CD4-positive, alpha-beta T cell treated with Interleukin-1 beta for 1 hour (primary cell): ENCODE measurements around the gene DDT.
A peak's percentile ranks its signal among the peaks of the same experiment; 100 is the strongest.
"Not testable (repeated sequence)": the region's sequence is repeated elsewhere in the genome, so short reads cannot be mapped to it uniquely, and the experiment has no call there.

Experiments used
- DNase-seq, 2 donors: peaks; one replicate each; pipeline ENCODE4 v3.0.0-alpha.2; 2020 to 2022

Gene DDT

DNA sequence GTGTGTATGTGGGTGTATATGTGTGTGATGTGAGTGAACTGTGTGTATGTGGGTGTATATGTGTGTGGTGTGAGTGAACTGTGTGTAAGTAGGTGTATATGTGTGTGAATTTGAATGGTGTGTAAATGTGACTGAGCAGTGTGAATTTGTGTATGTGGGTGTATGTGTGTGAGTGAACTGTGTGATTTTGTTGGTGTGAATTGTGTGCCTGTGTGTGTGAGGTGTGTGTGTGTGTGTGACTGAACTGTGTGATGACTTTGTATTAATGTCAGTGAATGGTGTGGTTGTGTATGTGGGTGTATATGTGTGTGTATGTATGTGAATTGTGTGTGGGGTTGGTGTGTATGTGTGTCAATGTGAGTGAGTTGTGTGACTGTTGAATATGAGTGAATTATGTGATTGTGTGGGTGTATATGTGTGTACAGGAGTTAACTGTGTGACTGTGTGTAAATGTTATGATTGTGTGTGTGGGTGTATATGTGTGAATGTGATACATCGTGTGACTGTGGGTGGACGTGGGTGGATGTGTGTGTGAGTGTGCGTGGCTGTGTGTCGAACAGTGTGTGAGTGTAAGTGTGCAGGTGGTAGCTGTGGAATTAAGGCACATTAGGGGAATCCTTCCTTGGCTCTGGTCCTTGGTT lies 12.4 kb upstream of the DDT start:
- not testable (repeated sequence) for DNase-seq

DNA sequence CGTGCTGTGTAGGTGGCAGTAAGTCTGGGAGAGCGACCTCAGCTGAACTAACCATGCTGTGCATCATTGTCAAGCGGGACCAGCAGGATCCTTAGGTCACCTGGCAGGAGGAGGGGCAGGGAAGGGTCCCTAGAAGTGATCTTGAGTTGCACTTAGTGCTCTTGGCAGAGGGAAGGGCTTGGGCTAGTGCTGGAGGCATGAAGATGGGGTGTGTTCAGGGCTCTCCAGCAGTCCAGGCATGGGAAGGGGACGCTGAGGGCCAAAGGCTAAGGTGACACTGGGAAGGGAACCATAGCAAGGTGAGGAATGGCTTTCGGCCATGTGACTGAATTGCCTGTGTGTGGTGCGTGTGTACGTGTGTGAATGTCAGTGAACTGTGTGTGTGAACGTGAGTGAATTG lies 11.8 kb upstream of the DDT start:
- not testable (repeated sequence) for DNase-seq

DNA sequence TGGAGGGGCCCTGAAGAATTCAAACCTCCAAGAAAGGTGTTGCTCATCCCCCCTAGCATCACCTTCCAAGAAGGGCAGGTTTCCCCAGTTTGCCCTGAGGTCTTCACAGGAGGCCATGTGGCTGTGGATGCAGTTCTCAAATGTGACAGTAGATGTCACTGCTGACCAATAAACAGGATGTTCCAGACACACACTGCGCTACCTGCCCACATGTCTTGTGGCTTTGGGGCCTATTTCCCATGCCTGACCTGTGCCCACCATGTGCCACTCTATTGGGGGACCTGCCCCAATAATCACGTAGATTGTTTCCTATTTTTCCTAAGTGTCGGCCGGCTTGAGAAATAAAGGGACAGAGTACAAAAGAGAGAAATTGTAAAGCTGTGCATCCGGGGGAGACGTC lies 10.2 kb upstream of the DDT start:
- peak in 1 of 2 donors; percentile 36 for DNase-seq

DNA sequence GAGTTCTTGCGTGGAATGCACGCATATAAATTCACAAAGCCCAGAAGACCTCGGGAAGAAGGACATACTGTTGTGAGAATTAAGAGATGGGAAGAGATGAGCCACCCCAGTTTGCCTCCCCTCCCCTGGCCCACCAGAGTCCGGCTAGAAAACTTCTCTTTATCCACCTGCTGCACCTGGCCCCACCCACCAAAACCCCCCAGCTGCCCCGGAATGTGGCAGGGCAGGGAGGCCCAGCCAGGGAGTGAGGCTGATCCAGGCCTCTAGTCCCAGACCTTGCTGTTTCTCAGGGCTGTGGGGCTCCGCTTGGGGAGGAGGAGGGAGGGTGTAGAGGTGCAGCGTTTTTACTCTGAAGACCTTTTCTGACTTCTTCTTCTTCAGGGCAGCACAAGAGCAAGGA lies 6.3 kb upstream of the DDT start:
- DNase-seq: not testable (repeated sequence)

DNA sequence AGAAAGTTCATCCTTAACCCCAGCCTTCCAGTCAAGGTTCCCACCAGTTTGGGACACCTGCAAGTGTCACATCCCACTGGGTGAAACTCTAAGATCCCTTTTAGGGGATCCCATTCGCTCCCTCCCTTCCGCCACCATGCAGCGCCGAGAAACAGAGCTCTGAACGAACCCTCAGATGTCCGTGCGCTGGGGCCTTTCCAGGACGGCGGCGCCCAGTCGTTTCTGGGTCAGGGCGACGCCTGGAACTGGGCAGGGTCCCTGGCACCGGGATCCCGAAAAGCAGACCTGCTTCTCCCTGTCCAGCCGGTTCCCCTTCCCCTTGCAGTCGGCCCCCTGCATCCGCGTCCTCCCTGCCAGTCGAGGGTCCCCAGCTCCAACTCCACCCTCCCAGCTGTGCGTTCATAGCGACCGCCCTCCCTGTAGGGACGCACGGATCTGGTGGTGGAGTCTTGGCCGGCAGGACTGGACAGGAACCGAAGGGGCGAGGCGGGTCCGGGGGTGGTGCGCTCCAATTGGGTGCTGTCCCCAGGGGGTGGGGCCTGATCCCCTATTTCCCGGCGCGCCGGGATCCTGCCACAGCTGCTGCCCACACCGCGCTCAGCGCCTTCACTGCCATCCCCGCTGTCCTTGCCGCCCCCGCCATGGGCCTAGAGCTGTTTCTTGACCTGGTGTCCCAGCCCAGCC lies 5.5 kb upstream of the DDT start, which contains the start of gene GSTT2:
GSTT2 (plus strand) TSS at position 578 of the 684 bp plus-strand sequence.
- not testable (repeated sequence) for DNase-seq

DNA sequence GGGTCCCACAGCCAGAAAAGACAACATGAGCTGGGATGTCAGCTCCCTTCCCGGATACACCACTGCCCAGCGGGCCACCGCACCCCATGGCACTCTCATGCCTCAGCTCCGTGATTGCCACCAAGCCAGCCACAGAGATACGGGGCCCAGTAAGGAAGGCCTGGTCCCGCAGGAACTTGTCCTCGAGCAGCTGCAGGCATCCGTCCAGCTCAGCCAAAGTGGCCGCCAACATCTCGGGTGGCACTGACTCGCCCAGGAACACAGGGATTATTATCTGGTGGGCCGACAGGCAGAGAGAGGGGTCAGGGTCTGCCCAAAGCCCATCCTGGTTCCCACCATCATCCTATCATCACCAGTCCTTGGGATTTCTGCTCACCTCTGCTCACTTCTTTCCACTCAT lies 3.1 kb upstream of the DDT start:
- not testable (repeated sequence) for DNase-seq

DNA sequence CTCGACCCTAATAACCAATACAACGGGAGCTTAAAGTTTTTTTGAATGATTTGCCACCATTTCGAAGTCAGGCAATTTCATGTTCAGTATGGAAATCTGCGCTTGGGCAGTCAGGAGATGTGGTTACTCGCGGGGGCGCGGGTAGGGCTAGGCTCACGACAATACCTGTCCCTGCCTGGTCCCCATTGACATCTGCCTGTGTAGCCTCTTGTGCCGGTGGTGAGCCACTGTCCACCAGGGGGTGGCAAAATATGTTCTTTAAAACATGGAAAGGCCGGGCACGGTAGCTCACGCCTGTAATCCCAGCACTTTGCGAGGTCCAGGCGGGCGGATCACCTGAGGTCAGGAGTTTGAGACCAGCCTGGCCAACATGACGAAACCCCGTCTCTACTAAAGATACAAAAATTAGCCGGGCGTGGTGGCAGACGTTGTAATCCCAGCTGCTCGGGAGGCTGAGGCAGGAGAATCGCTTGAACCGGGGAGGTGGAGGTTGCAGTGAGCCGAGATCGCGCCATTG lies 653 bp upstream of the DDT start:
- DNase-seq: not testable (repeated sequence)

DNA sequence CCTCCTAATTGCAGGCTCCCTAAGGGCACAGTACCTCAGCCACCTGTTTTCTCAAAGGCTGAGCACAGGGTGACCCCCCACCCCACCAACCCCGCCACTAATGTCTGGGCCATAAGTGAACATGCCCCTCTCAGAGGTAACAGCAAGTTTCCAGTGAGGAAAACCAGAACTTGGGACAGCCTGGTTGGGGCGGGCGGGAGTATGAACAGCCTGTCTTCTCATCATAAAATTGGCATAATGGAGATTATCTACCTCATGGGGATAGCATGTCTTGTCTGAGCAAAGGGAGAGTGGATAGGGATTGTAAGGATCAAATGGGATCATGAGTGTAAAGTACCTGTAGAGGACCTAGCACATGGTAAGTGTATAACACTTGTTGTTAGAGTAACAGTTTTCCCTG lies 2.3 kb downstream of the DDT start:
- DNase-seq: not testable (repeated sequence)

DNA sequence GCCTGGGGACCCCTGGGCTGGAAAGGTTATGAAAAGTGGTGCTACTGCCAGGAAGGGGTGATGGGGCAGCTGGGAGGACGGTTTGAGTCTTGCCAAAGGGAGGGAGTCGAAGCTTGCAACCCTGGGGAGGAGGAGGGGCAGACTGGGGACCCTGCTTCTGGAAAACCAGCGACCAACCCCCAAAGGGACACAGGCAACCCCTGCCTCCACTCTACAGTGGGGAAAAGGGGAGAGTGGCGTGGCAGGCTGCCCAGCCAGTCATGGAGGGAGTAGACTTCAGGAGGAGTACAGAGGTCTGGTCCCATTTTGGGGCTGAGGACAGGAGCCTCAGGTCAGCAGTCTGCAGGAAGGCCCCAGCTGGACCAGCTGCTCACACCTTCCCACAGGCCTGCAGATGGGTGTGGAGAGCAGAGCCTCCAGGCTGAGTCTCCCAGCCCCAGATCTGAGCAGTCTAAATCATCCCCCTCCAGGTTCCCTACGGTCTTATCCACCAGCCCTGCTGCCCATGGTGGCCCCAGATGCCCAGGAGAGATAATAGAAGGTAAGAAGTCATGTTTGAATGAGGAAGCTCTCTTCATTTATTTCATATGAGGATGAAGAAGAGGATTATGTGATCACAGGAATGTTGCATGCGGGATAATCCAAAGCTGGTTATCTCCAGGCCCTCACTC lies 3.3 kb downstream of the DDT start:
- DNase-seq: no peak

DNA sequence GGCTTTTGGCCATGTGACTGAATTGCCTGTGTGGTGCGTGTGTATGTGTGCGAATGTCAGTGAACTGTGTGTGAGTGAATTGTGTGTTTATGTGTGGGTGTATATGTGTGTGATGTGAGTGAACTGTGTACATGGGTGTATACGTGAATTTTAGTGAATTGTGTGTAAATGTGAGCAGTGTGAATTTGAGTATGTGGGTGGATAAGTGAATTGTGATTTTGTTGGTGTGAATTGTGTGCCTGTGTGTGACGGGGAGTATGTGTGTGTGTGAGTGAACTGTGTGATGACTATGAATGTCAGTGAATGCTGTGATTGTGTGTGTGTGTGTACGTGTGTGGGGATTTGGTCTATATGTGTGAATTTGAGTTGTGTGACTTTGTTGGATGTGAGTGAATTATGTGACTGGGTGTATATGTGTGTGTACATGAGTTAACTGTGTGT lies 4.0 kb downstream of the DDT start:
- no peak for DNase-seq

DNA sequence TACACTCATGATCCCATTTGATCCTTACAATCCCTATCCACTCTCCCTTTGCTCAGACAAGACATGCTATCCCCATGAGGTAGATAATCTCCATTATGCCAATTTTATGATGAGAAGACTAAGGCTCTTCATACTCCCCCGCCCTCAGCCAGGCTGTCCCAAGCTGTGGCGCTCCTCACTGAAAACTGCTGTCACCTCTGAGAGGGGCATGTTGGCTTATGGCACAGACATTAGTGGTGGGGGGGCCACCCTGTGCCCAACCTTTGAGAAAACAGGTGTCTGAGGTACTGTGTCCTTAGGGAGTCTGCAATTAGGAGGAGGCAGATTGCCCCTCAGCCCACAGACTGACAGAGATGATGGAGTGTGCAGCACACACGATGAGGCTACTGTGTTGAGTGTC lies 5.2 kb downstream of the DDT start:
- DNase-seq: no peak

DNA sequence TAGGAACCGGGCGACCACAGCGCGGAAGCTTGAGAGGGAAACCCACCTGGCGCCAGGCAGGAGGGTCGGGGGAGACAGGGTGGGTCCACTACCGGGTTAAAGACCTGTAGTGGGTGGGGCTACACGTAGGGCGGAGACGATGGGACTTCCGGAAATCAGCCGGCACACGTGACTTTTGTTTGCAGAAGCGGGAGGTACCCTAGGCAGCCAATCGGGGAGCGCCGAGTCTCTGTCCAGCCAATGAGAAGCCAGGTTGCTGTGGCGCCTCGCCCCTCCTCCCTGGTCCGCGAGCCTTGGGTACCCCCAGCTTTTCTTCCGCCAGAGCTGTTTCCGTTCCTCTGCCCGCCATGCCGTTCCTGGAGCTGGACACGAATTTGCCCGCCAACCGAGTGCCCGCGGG lies 7.7 kb downstream of the DDT start, which contains the start of gene DDTL:
DDTL (plus strand) TSS at position 321 of the 400 bp plus-strand sequence; CDS start at position 348, 27 bp downstream.
- DNase-seq: not testable (repeated sequence)

DNA sequence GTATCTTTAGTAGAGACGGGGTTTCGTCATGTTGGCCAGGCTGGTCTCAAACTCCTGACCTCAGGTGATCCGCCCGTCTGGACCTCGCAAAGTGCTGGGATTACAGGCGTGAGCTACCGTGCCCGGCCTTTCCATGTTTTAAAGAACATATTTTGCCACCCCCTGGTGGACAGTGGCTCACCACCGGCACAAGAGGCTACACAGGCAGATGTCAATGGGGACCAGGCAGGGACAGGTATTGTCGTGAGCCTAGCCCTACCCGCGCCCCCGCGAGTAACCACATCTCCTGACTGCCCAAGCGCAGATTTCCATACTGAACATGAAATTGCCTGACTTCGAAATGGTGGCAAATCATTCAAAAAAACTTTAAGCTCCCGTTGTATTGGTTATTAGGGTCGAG lies 8.1 kb downstream of the DDT start:
- DNase-seq: not testable (repeated sequence)

DNA sequence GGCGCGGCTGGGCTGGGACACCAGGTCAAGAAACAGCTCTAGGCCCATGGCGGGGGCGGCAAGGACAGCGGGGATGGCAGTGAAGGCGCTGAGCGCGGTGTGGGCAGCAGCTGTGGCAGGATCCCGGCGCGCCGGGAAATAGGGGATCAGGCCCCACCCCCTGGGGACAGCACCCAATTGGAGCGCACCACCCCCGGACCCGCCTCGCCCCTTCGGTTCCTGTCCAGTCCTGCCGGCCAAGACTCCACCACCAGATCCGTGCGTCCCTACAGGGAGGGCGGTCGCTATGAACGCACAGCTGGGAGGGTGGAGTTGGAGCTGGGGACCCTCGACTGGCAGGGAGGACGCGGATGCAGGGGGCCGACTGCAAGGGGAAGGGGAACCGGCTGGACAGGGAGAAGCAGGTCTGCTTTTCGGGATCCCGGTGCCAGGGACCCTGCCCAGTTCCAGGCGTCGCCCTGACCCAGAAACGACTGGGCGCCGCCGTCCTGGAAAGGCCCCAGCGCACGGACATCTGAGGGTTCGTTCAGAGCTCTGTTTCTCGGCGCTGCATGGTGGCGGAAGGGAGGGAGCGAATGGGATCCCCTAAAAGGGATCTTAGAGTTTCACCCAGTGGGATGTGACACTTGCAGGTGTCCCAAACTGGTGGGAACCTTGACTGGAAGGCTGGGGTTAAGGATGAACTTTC lies 13.0 kb downstream of the DDT start, which contains the start of gene GSTT2B:
GSTT2B (minus strand) TSS at position 112 of the 688 bp plus-strand sequence; CDS start at position 48, 64 bp downstream.
- not testable (repeated sequence) for DNase-seq

DNA sequence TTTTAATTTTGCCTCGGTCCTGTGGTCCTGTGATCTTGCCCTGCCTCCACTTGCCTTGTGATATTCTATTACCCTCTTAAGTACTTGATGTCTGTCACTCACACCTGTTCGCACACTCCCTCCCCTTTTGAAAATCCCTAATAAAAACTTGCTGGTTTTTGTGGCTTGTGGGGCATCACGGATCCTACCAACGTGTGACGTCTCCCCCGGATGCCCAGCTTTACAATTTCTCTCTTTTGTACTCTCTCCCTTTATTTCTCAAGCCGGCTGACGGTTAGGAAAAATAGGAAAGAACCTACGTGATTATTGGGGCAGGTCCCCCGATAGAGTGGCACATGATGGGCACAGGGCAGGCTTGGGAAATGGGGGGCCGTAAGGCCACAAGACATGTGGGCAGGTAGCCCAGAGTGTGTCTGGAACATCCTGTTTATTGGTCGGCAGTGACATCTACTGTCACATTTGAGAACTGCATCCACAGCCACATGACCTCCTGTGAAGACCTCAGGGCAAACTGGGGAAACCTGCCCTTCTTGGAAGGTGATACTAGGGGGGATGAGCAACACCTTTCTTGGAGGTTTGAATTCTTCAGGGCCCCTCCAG lies 17.8 kb downstream of the DDT start:
- DNase-seq: peak; percentile 76 to 85

DNA sequence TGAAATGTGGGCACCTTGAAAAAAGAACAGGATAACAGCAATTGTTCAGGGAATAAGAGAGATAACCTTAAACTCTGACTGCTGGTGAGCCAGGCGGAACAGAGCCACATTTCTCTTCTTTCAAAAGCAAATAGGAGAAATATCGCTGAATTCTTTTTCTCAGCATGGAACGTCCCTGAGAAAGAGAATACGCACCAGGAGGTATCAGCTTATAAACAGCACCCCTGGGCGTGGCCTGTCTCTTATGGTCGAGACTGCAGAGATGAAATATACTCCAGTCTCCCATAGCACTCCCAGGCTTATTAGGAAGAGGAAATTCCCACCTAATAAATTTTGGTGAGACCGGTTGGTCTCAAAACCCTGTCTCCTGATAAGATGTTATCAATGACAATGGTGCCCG lies 18.4 kb downstream of the DDT start:
- not testable (repeated sequence) for DNase-seq

DNA sequence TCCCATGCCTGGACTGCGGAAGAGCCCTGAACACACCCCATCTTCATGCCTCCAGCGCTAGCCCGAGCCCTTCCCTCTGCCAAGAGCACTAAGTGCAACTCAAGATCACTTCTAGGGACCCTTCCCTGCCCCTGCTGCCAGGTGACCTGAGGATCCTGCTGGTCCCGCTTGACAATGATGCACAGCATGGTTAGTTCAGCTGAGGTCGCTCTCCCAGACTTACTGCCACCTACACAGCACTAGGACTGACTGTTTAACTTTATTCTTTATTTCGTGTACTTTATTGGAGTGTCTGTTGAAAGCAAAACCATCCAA lies 19.3 kb downstream of the DDT start:
- DNase-seq: not testable (repeated sequence)

DNA sequence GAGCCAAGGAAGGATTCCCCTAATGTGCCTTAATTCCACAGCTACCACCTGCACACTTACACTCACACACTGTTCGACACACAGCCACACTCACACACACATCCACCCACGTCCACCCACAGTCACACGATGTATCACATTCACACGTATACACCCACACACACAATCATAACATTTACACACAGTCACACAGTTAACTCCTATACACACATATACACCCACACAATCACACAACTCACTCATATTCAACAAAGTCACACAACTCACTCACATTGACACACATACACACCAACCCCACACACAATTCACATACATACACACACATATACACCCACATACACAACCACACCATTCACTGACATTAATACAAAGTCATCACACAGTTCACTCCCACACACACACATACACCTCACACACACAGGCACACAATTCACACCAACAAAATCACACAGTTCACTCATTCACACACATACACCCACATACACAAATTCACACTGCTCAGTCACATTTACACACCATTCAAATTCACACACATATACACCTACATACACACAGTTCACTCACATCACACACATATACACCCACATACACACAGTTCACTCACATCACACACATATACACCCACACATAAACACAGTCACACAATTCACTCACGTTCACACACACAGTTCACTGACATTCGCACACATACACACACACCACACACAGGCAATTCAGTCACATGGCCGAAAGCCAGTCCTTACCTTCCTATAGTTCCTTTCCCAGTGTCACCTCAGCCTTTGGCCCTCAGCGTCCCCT lies 19.8 kb downstream of the DDT start:
- not testable (repeated sequence) for DNase-seq

DNA sequence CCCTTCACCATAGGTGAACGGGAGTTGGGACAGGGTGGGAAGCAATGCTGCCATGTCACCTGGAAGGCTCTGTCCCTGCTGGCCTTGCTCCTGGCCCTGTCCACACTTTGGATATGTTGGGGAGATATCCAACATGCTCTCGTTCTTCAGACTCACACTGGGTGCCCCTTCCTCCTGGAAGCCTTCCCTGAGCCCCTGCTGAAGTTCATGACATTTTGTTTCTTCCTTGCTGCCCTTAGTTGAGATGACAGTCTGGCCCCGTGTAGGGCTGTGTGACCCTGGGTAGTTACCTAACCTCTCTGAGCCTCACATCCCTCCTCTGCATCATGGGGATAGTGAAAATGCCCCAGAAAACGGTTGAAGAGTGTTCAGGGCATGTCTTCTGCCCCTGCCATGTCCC lies 20.8 kb downstream of the DDT start:
- DNase-seq: not testable (repeated sequence)

DNA sequence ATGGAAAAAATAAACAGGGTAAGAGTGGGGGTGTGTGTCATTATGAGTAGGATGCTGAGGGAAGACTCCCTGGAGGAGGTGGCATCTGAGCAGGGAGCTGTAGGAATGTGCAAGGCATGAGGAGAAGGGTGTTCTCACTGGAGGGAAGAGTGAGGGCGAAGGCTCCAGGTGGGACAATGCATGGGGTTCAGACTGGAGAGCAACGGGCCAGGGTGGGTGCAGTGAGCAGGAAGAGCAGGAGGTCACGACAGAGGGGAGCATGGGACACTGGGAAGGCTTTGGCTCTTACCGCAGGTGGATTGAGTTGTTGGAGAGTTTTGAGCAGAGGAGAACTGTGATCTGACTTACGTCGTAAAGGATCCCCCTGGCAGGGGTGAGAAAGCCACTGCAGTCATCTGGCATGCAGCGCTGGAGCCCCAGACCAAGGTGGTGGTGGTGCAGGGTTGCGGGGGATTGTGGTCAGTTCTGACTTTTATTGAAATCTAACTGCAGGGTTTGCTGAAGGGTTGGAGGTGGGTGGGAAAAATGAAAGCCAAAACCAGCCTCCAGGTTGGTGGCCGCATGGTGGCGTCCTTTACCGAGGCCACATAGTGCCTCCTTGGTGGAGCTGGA lies 21.3 kb downstream of the DDT start:
- DNase-seq: not testable (repeated sequence)

DNA sequence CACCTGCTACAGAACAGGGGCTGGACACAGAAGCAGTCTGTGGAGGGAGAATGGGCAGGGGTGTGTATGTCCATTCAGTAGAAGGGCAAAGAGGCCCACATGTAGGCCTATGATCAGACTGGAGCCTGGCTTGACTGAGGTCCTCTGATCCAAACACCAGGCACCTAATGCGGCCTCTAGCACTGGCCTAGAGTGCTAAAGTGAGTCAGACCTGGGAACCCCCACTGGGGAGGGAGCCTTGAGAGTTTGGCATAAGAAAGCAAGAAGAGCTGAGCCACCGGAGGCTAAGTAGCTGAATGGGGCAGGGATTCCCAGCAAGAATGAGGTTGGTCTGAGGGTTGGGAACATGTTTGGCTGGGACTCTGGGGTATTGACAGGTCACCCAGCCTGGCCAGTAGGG lies 22.9 kb downstream of the DDT start:
- not testable (repeated sequence) for DNase-seq
